Measurements from ENCODE around the gene PTF1A.

PTF1A gene

GRCh38 chr10:23157691-23158369, 34.3 kb upstream of the PTF1A start:
- no peak overlapping the region for H3K9ac ChIP-seq (ENCODE audit: low read depth, low read length)
- H3K4me3 ChIP-seq (ENCODE audit: low read depth, low read length), result peak overlapping the region; percentile 42
- peaks cover 20% of the 10 kb centered on the region for H3K27me3 ChIP-seq (ENCODE audit: control insufficient read depth, insufficient read depth, low read length)
- no peak overlapping the region for H3K27ac ChIP-seq (ENCODE audit: low read depth, low read length)
- no peaks in the 10 kb centered on the region for H3K4me1 ChIP-seq (ENCODE audit: control insufficient read depth, insufficient read depth, low read length)
- no peaks in the 10 kb centered on the region for H3K36me3 ChIP-seq (ENCODE audit: control insufficient read depth, insufficient read depth, low read length)
- no peaks in the 10 kb centered on the region for H3K9me3 ChIP-seq (ENCODE audit: control insufficient read depth, insufficient read depth, low read length)

GRCh38 chr10:23158370-23158769, 33.7 kb upstream of the PTF1A start:
- peak overlapping the region; percentile 42 for H3K4me3 ChIP-seq (ENCODE audit: low read depth, low read length)
- no peak overlapping the region for H3K27ac ChIP-seq (ENCODE audit: low read depth, low read length)
- H3K4me1 ChIP-seq (ENCODE audit: control insufficient read depth, insufficient read depth, low read length), result no peaks in the 10 kb centered on the region
- H3K27me3 ChIP-seq (ENCODE audit: control insufficient read depth, insufficient read depth, low read length), result peaks cover 20% of the 10 kb centered on the region
- no peaks in the 10 kb centered on the region for H3K36me3 ChIP-seq (ENCODE audit: control insufficient read depth, insufficient read depth, low read length)
- no peak overlapping the region for H3K9ac ChIP-seq (ENCODE audit: low read depth, low read length)
- H3K9me3 ChIP-seq (ENCODE audit: control insufficient read depth, insufficient read depth, low read length), result no peaks in the 10 kb centered on the region

- Histone ChIP-seq H3K9me3 (ENCODE audit: control insufficient read depth, insufficient read depth, low read length) (no peaks in the 10 kb centered on the region), H3K4me3 (ENCODE audit: low read depth, low read length) (no peak overlapping the region), H3K9ac (ENCODE audit: low read depth, low read length) (no peak overlapping the region), H3K36me3 (ENCODE audit: control insufficient read depth, insufficient read depth, low read length) (no peaks in the 10 kb centered on the region), H3K27ac (ENCODE audit: low read depth, low read length) (no peak overlapping the region), H3K4me1 (ENCODE audit: control insufficient read depth, insufficient read depth, low read length) (0 out of 2 replicates have a peak, but pooled peaks cover 14% of the 10 kb centered on the region), H3K27me3 (ENCODE audit: control insufficient read depth, insufficient read depth, low read length) (peaks cover 100% of the 10 kb centered on the region)
Observed at GRCh38 chr10:23171232-23171876, 20.8 kb upstream of the PTF1A start.

DNA sequence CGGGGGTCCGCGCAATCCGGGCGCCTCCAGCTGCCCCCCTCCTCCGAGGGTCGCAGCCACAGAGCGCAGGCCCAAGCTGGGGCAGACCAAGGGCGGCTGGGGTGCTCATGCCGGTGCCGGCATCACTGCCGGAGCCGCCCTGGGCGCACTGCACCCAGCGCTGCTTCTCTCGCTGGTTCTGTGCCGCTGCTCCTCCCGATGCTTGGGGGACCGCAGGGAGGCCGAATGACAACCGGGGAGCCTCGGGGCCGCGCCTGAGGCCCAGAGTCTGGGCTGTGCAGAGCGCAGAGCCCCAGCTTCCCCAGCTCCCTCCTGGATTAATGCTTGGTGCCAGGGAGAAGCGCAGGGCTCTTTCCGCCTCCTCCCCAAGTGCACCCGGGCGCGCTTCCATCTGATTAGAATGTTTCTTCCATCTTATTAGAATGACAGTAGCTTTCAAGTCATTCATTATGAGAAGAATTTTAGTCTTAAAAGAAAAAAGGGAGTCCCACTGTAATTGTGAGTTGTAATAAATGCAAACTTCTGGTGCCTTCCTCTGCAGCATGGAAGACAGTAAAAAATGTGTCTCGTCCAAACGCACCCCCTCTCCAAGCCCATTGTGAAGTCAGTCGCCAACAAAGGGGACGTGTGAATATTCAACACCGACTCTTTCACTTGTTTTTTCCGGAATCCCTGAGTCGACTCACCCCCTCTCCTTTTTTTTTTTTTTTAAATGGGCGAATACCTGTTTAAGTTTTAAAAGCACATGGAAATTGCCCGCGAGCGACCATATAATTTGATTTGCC, 19.5 kb upstream of the PTF1A start:
- peaks cover 100% of the 10 kb centered on the region for H3K27me3 ChIP-seq (ENCODE audit: control insufficient read depth, insufficient read depth, low read length)
- H3K36me3 ChIP-seq (ENCODE audit: control insufficient read depth, insufficient read depth, low read length), result no peaks in the 10 kb centered on the region
- no peak overlapping the region for H3K27ac ChIP-seq (ENCODE audit: low read depth, low read length)
- H3K4me1 ChIP-seq (ENCODE audit: control insufficient read depth, insufficient read depth, low read length), result 0 out of 2 replicates have a peak, but pooled peaks cover 14% of the 10 kb centered on the region
- no peaks in the 10 kb centered on the region for H3K9me3 ChIP-seq (ENCODE audit: control insufficient read depth, insufficient read depth, low read length)
- peak overlapping the region; percentile 54 for H3K4me3 ChIP-seq (ENCODE audit: low read depth, low read length)
- H3K9ac ChIP-seq (ENCODE audit: low read depth, low read length), result no peak overlapping the region

DNA sequence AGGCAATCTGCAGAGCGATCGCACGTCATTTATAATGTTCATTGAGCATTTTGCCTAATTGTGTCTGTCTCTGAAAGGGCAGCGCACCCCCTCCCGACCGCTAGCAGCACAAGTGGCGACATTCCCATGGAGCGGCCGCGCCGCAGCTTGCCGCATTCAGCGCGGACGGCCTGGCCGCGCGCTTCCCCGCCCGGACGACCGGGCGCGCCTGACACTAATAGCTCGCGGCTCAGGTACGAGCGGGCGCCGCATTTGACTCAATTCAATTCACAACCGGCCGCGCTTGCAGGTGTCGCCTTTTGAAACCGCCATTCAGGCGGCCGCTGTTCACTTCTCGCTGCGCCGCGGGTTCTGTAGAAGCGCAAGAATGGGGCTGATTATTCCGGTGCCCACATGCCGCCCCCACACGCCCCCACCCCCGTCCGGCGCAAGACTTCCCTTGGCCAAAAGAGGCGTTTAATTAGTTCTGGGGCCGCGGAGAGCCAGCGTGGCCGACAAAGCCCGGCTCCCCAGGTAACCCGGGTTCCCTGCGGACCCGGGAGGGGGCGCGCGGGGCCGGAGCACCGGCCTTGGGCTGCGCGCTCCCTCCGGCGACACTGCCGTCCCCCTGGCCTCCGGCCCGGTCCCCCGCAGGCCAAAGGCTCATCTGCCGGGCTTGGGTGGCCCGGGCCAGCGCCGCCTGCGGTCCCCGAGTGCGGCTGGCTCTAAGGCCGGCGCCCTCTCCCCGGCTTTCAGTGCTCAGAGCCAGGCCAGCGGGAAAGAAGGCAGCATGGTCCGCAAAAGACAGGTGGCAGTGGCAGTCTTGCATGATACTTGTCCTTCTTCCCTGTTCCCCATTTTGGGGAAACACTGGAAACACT, 18.7 kb upstream of the PTF1A start:
- peaks cover 100% of the 10 kb centered on the region for H3K27me3 ChIP-seq (ENCODE audit: control insufficient read depth, insufficient read depth, low read length)
- no peaks in the 10 kb centered on the region for H3K36me3 ChIP-seq (ENCODE audit: control insufficient read depth, insufficient read depth, low read length)
- H3K4me1 ChIP-seq (ENCODE audit: control insufficient read depth, insufficient read depth, low read length), result 0 out of 2 replicates have a peak, but pooled peaks cover 14% of the 10 kb centered on the region
- no peak overlapping the region for H3K9ac ChIP-seq (ENCODE audit: low read depth, low read length)
- H3K27ac ChIP-seq (ENCODE audit: low read depth, low read length), result no peak overlapping the region
- H3K4me3 ChIP-seq (ENCODE audit: low read depth, low read length), result peak overlapping the region; percentile 54
- no peaks in the 10 kb centered on the region for H3K9me3 ChIP-seq (ENCODE audit: control insufficient read depth, insufficient read depth, low read length)

- peaks cover 100% of the 10 kb centered on the region for H3K27me3 ChIP-seq (ENCODE audit: control insufficient read depth, insufficient read depth, low read length)
- H3K9me3 ChIP-seq (ENCODE audit: control insufficient read depth, insufficient read depth, low read length), result no peaks in the 10 kb centered on the region
- H3K36me3 ChIP-seq (ENCODE audit: control insufficient read depth, insufficient read depth, low read length), result no peaks in the 10 kb centered on the region
- H3K27ac ChIP-seq (ENCODE audit: low read depth, low read length), result no peak overlapping the region
- H3K4me1 ChIP-seq (ENCODE audit: control insufficient read depth, insufficient read depth, low read length), result 0 out of 2 replicates have a peak, but pooled peaks cover 14% of the 10 kb centered on the region
- H3K9ac ChIP-seq (ENCODE audit: low read depth, low read length), result no peak overlapping the region
- H3K4me3 ChIP-seq (ENCODE audit: low read depth, low read length), result peak overlapping the region; percentile 54
Observed at GRCh38 chr10:23174074-23174976, 17.8 kb upstream of the PTF1A start.

DNA sequence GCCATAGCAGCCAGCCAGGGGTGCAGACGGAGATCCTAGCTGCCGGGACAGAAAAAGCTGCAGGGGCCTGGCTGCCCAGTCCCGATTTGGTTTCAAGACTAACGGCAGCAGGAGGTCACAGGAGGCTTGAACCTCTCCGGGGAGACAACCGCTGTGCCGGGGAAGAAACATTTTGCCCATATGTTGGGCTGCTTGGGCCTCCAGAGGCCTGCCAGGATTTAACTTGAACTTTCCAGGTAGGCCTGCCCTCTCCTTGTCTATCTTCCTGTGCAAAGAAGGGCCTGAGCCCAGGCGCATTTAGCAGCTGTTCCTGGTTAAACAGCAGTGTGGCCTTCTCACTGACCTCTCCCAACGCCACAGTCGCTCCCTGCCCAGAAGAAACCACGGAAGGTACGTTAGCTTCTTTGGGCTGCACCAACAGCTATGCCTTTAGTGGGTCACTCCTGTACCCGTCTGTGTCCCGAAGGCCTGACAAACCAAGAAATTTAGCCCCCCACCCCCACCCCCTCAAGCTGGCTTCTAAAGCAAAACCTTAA, 17.1 kb upstream of the PTF1A start:
- Histone ChIP-seq H3K36me3 (ENCODE audit: control insufficient read depth, insufficient read depth, low read length) (no peaks in the 10 kb centered on the region), H3K4me1 (ENCODE audit: control insufficient read depth, insufficient read depth, low read length) (0 out of 2 replicates have a peak, but pooled peaks cover 14% of the 10 kb centered on the region), H3K9me3 (ENCODE audit: control insufficient read depth, insufficient read depth, low read length) (no peaks in the 10 kb centered on the region), H3K9ac (ENCODE audit: low read depth, low read length) (no peak overlapping the region), H3K4me3 (ENCODE audit: low read depth, low read length) (no peak overlapping the region), H3K27me3 (ENCODE audit: control insufficient read depth, insufficient read depth, low read length) (peaks cover 100% of the 10 kb centered on the region), H3K27ac (ENCODE audit: low read depth, low read length) (no peak overlapping the region)

DNA sequence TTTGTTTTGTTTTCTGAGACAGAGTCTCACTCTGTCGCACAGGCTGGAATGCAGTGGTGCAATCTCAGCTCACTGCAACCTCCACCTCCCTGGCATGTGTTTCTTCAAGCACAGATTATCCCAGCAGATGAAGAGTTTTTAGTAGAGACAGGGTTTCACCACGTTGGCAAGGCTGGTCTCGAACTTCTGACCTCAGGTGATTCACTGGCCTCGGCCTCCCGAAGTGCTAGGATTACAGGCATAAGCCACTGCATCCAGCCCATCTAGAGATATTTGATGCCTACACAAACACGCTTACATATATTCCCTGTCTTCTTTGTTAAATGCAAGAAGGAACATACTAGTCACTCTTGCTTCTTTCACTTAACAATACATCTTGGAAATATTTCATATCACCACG, 5.9 kb upstream of the PTF1A start:
- H3K9ac ChIP-seq (ENCODE audit: low read depth, low read length), result no peak overlapping the region
- peaks cover 98% of the 10 kb centered on the region for H3K27me3 ChIP-seq (ENCODE audit: control insufficient read depth, insufficient read depth, low read length)
- H3K4me1 ChIP-seq (ENCODE audit: control insufficient read depth, insufficient read depth, low read length), result peaks cover 23% of the 10 kb centered on the region
- H3K4me3 ChIP-seq (ENCODE audit: low read depth, low read length), result no peak overlapping the region
- no peak overlapping the region for H3K27ac ChIP-seq (ENCODE audit: low read depth, low read length)
- H3K36me3 ChIP-seq (ENCODE audit: control insufficient read depth, insufficient read depth, low read length), result no peaks in the 10 kb centered on the region
- H3K9me3 ChIP-seq (ENCODE audit: control insufficient read depth, insufficient read depth, low read length), result no peaks in the 10 kb centered on the region

DNA sequence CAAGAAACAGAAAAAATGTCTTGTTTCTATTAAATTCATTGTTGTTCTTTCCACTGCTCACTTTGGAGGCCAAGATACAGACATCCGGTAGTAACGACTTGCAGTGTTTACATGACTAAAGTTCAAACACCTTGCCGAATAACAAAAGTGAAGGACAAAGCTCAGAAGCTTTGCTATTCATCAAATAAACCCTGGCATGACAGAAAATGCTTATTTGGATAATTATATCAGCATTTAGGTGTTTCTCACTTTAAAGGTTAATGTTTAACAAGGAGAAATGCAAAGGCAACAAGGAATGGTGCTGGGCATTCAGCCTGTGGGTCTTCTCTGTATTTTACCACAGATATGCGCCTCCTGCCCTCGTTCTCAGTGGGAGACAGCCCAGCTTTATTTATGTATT, 5.4 kb upstream of the PTF1A start:
- Histone ChIP-seq H3K9me3 (ENCODE audit: control insufficient read depth, insufficient read depth, low read length) (no peaks in the 10 kb centered on the region), H3K27ac (ENCODE audit: low read depth, low read length) (no peak overlapping the region), H3K27me3 (ENCODE audit: control insufficient read depth, insufficient read depth, low read length) (peaks cover 98% of the 10 kb centered on the region), H3K4me1 (ENCODE audit: control insufficient read depth, insufficient read depth, low read length) (peaks cover 28% of the 10 kb centered on the region), H3K9ac (ENCODE audit: low read depth, low read length) (no peak overlapping the region), H3K4me3 (ENCODE audit: low read depth, low read length) (no peak overlapping the region), H3K36me3 (ENCODE audit: control insufficient read depth, insufficient read depth, low read length) (no peaks in the 10 kb centered on the region)

All from HUES48 (cell line).